ENCODE measurements around the gene MAML3.
A peak's percentile ranks its signal among the peaks of the same experiment; 100 is the strongest.

MAML3 gene

DNA sequence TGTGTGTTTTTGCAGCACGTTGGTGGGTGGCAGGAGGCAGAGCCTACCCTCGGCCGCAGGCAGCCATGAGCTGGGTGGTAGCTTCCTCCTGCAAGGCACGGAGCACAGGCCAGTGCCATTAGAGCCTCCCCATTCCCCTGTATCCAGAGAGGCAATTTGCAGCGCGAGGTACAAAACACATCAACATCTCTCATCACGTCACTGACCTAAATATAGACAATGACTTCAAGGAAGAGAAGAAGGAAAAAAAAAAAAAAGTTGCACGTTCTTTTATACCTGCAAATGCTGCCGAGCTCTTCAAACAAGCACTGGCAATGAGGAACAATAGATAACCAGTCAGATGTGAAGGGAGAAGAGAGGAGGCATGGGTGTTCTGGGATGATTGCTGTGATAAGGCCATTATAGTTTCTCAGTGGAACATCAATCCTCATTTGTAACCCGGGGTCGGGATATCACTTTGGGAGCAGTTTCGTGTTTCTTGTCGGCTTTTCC lies 328.4 kb downstream of the MAML3 start:
- no peak for DNase-seq

DNA sequence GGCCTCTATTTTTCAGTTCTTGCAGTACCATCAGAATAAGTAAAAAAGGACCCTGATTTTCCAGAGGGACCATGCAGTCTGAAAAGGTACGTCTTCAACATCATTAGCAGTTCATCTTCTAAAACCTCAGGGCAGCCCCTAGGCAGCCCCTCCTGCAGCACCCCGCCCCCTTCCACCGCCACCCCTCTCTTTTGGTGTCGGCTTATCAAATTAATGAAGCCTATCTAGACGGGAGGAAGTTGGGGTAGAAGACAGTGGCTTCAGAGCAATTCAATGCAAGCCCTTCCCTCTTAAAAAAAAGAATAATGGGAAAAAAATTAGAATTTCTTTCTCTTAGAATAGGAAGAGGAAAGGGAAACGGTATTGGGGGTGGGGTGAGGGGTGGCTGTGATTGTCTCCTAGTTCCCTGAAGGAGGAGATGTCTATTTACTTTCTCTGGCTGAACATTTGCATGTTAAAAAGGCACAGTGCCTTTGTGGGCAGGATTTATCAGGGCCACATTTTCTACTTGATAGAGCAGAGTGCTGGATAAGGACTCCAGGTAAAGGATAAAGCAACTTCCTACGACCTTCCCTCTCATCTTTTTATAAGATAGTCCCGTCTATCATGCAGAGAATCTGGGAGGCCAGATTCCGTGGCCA lies 329.0 kb downstream of the MAML3 start:
- no peak for DNase-seq

DNA sequence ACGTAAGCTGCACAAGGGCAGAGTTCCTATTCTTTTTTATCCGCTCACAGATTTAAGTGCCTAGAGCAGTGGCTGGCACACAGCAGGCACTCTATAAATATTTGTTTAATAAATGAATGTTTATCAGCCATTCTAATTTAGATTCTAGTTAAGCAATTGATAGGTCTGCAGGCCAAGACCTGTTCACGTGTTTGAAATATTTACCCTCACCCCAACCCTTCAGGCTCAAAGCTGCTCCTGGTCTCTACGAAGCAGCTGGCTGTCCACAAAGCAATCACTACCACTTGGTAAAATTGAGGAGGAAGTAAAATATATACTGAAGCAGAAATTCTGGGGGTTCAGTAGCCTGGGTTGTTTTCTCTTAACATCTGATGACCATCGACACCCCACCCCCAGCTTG lies 330.2 kb downstream of the MAML3 start:
- no peak for DNase-seq

DNA sequence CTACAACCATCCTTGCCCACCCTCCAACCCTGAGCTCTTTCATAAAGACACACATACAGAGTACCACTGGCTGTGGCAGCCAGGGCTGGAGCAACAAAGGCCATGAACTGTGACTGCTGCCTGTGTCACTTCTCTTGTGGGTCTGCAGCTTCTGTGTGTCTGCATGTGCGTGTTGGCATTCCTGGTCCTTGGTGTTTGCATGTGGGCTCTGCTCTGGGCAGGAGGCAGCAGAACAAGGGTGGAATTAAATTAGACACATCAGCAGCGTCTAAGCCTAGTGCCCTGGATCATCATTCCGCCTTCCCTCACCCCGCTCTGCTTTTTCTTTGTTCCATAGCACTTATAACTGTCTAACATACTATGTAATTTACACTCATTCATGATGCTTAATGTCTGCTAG lies 330.6 kb downstream of the MAML3 start:
- DNase-seq: no peak

DNA sequence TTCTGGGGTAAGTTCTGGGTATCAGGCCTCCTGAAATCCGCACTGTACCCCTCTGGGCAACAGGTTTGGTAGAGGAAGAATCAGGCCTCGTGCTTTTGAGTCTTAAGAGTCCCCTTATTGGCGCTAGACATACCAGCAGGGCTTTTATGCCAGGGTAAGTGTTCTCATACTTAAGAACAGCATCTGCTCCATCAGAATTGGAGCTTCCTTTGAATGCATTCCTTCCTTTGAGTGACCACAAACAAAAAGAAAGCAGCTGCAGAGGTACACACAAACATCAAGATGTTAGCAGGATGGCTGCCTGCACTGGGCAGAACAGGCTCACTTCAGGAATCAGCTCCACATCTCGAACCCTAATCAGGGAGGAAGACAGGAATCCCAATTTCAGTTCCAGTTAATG lies 331.6 kb downstream of the MAML3 start:
- DNase-seq: no peak

DNA sequence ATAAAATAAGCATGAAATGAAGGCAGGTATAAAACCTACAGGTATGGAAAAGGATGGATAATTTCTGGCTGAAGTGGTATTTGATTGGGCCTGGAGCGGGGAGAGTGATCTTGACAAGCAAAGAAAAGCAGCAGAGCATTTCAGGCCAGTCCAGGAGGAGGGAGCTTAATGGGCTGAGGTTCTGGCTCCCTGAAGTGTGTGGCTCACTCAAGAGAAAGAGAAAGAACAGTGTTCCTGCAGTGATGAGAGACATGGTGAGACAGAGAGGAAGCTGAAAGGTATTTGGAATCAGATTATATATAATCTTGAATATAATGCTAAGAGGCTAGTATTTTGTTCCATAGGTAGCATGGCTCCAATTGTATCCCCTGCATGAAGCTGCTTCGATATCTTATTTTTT lies 334.9 kb downstream of the MAML3 start:
- DNase-seq: no peak

DNA sequence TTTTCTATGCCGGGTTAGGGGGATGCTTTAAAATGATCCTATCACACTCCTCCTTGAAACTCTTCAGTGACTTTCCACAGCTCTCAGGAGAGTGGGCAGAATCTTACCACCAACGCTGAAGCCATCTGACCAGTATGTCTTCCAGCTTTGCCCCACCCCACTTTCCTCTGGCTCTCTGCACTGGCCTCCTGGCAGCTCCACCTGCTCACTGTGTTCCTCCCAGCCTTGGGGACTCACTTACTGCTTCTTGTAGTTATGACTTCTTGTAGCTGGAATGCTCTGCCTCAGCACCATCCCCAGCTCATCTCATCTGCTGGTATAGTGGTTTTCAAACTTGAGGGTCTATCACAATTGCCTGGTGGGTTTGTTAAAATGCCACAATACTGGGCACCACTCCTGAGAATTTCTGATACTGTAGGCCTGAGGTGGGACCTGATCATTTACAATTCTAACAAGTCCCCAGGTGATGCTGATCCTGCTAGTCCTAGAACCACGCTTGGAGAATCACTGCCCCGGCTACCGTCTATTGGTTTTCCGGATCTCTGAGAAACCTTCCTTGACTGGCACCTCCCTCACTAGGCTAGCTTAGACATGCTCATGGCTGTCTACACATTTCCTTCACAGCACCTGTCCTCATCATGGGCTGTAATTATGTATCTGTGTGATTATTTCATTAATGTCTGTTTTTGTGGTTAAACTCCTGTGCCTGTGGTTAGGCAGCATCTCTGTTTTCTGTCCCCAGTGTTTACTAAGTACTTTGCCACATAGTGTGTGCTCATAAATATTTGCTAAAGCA lies 336.1 kb downstream of the MAML3 start:
- no peak for DNase-seq

DNA sequence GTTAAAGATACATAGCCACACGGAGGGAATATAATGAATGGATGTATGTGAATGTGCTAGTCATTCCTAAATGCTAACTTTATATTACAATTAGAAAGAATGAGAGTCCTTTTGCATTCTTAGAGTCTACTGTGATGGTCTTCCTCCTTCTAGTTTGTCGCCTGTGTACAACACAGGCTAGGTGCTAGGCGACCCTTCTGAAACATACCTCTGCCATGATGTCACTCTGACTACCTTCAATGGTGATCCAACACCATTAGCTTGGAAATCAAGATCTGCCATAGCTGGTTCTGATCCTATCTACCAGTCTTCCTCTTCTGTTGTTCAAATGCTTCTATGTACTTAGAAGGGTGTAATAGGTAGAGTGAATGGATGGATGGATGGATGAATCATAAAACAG lies 337.1 kb downstream of the MAML3 start:
- no peak for DNase-seq

DNA sequence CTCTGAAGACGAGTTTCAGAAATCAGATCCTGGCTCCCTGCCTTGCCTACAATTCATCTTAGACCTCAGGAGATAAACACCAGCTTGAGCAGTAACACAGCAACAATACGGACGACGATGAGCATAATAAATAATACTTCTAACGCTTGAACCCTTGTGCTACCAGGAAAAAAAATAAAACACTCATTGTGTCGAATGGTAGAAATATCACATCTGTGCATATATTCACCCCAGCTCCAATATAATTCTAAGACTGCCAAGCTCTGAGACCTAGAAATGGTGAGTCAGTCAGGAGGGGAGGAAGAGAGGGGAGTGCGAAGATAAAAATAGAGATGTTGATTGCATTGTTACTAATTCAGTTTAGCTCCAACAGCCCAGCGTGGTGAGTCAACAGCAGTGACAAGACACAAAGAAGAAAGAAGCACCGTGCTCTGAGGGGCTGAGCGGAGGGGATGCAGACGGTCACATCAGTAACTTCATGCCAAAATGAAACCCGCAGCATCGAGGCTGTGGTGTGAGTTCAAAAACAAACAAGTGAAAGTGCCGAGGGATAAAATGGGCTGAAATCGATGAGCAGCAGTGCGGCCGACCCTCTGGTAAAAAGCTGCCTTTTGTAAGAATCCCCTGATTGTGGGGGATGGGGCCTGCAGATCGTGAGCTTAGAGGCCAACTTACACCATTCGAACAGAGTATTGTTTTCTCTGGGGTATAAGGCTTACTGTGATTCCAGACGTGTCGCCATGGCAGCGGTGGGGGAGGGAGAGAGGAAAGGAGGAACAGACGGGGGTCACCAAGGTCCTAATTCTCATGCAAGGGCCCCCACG lies 338.0 kb downstream of the MAML3 start:
- DNase-seq: peak; percentile 69

DNA sequence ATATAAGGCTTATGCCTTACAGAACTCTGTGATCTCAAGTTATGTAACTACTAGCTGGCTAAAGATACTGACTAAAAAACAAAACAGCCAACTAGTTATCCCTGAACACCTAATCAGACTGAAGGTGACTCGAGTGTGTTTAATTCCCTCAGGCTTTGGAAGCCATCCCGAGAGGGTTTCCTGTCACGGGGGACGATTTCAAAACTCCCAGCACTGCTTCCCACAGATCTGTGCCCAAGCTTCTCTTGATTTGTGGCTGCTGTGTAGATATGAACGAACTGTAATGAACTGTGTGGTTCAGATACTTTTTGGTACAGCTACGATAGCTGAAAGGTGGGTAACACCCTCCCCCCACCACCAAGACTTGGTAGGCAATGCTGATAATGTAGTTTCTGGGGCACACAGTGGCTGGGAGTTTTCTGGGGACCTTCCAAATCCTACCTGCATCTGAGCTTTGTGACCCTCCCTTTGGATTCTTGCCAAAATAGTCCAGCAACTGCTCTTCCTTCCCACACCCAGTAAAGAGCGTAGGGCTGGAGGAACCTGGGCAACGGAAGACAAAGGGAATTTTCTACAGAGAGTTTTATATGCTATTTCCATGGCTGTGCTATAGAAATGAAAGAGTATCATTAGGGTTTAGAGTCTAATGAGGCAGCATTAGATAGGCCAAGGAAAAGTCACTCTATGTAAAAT lies 339.5 kb downstream of the MAML3 start:
- no peak for DNase-seq

DNA sequence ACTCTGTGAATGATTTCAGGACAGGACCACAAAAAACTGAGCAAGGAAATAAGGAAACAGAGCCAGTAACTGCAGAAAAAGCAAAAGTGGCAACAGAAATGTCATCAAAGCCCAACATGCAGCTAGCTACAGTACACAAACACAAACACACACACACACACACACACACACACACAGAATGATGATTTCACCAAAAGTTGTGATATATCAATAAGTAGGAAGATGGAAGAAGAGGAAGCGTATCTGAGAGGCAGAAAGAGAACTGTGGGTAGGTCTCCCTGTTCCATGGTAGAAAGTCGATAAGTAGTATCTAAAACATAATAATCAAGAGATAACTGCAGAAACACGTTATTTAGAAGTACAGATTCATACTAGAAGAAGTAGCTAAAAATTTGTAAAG lies 340.1 kb downstream of the MAML3 start:
- no peak for DNase-seq

DNA sequence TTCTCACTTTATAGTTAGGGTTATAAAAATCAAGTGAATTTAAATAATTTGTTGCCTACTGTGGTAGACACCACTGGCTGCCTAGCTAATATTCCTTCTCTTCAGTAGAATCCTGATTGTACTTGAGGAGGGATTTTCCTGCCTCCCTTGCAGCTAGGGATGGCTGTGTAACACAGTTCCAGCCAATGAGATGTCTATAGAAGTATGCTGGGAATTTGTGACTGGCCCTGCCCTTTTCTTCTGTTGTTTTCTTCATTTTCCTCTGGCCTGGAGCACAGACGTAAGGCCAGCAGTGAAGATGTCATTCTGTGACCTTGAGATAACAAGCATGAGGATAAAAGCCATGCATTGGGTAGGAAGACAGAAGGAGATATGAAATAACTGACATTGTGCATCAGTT lies 343.3 kb downstream of the MAML3 start:
- no peak for DNase-seq

DNA sequence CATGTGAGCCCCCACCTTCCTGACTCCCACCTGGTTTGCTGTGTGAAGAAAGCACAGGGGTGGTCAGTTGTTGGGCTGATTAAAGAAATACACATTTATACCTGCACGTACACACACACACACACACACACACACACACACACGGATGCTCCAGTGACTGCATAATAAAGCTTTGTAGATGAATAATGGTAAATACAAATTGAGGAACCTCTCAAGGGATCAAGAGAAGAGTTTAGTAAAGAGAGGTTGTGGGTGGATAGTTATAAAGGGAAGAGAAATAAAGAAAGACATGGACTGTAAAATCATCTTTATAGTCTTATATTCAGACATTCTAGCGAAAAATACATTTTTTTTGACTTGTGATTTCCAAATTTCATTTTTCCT lies 344.2 kb downstream of the MAML3 start:
- no peak for DNase-seq

DNA sequence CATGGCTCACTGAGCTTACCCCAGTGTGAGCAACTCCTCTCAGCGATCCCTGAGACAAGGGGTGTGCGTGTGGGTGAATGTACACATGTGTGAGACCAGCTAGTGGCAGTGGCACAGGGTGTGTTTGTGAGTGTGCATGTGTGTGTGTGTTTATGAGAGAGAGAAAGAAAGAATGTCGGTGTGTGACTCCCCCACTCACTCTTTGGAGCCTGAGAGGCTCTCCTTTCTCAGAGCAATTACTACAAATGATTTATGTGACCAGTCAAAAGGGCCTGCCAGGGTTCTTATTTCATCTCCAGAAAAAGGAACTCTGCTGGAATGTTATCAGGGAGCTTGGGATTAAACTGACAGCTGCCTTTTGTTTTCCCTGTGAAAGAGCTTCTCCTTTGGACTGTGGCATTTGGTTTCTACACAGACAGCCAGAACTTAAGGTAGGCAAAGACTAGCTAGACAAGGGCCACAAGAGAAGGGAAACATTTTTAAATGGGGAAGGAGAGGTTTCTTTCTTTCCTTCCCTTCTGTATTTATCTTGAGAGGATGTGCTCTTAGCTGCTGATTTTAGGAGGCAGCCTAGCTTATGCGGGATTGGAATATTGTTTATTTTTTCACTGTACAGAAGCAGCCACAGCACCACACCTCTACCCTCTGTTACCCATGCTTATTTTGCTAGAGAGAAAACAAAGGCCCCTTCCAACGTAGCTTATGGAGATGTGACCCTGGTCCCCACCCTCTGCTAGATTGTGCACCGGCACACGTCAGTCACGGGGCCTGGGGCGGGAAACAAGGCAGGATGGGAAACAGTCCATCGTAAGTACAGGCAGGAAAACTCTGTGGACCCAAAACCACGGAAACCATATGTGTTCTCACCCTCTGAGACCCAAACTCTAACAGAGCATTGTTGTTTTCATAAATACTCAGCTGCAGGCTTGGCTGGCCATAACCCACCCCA lies 344.9 kb downstream of the MAML3 start:
- DNase-seq: no peak

DNA sequence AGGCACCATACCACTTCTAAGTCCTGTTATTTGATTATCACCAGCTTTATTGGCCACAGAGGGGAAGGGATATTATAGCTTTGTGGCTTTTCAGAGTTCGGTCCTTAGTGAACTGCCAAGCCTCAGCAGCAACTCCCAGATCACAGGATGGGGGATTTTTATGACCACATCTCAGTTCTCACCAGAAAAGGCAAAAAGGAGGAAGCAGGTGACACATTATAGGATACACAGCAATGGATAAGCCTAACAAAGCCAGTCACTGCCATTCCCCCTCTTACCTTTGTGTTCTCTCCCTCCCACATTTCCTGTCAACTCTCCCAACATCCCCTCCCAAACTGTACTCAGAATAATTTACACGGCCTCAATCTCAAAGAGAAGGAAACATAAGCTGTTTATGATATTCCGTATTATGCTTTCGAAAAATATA lies 345.6 kb downstream of the MAML3 start:
- no peak for DNase-seq

DNA sequence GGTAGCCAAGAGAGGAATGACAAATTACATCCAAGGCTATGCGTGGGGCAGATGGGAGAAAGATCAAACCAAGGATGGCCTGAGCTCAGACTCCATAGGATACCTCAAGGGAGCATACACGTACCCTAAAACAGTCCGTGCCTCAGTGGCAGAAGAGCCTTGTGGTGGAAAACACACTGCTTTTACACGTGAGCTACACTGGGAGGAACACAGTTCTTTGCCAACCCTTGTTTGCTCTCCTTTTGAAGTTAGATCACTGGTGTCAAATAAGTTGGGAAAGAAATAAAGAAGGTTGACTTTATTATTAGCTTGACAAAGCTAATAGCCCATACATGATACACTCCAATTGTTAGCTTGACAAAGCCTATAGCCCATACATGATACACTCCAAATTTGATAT lies 346.5 kb downstream of the MAML3 start:
- DNase-seq: no peak

DNA sequence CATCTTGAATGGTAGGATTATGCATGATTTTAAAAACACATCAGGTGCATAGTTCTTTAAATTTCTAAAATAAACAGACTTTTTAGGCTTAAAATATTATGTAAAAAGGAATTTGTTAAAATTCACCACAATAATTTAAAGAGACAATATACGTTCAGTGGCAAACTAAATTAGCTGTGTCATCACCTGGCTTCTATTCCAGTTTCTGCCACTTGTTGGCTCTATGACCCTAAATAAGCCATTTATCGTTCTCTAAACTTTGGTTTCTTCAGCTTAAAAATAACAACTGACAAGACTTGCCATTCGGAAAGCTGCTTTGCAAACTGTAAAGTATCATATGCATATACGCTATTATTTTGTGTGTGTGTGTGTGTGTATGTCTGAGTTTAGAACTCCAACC lies 347.1 kb downstream of the MAML3 start:
- no peak for DNase-seq

DNA sequence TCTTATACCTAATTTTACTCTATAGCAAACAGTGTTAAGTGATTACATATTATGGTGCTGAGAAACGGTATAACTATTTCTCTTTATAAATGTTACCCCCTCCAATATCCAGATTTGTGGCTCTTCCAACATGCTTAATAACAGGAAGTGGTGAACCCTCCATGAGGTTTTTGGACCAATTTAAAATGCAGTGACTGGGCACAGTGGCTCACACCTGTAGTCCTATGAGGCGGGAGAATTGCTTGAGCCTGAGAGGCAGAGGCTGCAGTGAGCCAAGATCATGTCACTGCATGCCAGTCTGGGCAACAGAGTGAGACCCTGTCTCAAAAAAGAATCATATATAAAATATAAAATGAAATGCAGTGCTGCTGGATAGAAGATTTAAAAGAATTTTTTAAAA lies 351.1 kb downstream of the MAML3 start:
- DNase-seq: no peak

DNA sequence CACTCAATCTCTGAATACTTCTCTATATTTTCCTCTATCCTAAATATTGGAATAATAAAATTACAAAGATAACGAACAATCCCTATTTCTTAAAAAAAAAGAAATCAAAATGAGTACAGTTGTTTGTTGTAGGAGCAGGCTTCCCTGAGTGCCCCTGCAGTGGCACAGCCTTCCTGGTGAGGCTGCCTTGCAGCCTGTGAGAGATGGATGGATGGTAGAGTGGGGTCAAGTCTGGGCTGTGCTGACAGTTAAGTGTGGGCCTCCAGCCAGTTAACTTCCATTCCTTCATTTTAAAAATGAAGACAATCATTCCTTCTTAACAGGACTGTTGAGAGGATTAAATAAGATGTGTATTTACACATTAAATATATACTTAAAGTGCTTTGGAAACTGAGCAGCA lies 351.5 kb downstream of the MAML3 start:
- no peak for DNase-seq

DNA sequence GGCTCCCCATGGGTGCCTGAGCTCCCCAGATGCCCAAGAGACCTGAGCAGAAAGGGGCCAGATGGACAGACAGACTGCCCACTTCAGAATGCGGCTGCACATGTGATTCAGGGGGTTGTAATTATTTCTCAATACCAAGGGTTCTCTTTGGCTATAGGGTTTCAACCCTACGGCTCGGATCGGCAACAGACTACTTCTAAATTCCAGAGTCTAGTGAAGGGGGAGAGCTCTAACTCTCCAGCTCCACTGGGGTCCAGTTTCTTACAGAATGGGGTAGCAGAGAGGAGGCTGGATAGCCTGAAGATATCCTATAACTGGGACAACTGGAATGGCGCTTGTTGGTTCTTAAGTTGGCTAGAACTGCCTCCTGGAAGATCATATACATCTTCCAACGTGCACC lies 352.1 kb downstream of the MAML3 start:
- DNase-seq: no peak

DNA sequence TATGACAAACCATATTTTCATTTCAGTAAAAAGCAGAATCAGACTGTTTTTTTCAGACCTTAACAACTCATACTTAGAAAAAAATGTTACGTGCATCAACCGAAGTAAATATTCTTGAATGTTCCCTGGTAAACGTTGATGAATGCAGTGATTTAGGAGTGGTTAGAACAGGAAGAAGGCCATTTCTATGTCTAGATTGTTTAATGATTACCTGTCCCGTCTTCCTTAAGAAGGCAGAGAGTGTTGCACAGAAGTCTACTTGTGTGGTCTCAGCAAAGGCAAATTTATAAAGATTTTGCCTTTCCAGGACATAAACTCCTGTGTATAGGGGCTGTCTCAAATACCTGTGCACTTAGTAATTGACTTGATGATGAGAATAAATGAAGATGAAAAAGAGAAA lies 353.9 kb downstream of the MAML3 start:
- DNase-seq: no peak

DNA sequence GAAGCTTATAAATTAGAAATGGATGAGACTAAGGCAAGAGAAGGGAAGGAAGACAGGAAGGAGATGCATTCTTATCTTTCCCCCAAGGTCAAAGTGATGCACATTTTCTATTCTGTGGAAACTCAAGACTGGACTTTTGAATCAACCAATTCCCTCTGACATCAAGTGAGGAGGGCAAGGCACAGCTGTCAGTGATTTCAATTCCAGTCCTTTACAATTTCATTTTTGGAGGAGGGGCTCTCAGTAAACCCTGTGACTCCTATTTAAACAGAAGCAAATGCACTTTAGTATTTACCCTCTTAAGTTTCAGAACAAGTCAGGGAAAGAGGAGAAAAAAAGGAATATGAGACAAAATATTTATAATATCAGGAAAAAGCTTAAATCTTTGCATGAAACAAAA lies 354.4 kb downstream of the MAML3 start:
- no peak for DNase-seq
